Measurements from ENCODE around the gene SMCO4.

DNA sequence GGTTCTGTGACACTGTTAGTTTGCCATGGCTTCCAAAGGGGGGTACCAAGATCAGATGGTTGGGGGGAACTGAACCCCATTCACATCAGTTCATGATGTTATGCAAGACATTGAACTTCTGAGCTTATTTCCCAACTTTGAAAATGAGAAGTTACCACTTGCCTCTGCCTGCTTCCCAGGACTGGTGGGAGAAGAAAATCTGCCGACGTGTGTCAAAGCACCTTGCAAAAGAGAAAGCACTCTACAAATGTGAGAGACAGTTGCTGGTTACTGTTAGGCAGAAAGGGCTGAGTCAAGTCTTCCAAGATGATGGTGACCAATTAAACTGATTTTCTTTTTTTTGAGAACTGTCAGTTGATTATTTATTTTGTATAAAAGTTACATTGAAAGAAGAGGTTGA is 45.6 kb downstream of the SMCO4 start:
- TF ChIP-seq, protein P1, sequence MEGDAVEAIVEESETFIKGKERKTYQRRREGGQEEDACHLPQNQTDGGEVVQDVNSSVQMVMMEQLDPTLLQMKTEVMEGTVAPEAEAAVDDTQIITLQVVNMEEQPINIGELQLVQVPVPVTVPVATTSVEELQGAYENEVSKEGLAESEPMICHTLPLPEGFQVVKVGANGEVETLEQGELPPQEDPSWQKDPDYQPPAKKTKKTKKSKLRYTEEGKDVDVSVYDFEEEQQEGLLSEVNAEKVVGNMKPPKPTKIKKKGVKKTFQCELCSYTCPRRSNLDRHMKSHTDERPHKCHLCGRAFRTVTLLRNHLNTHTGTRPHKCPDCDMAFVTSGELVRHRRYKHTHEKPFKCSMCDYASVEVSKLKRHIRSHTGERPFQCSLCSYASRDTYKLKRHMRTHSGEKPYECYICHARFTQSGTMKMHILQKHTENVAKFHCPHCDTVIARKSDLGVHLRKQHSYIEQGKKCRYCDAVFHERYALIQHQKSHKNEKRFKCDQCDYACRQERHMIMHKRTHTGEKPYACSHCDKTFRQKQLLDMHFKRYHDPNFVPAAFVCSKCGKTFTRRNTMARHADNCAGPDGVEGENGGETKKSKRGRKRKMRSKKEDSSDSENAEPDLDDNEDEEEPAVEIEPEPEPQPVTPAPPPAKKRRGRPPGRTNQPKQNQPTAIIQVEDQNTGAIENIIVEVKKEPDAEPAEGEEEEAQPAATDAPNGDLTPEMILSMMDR (conservative IDR thresholded peaks at IDR 0.05; ENCODE audit: low read depth in 2 of 2), result no peak
- TF ChIP-seq POLR2AphosphoS5 (IDR thresholded peaks at IDR 0.05; ENCODE audit: low read depth), result no peak
- TF ChIP-seq EZH2 (IDR thresholded peaks at IDR 0.05; ENCODE audit: low read depth, unreplicated experiment), result no peak
- no peak for TF ChIP-seq JUNB (IDR thresholded peaks at IDR 0.05; ENCODE audit: unreplicated experiment)
- TF ChIP-seq NANOG (IDR thresholded peaks at IDR 0.05; ENCODE audit: borderline replicate concordance), result no peak
- TF ChIP-seq, protein P2, sequence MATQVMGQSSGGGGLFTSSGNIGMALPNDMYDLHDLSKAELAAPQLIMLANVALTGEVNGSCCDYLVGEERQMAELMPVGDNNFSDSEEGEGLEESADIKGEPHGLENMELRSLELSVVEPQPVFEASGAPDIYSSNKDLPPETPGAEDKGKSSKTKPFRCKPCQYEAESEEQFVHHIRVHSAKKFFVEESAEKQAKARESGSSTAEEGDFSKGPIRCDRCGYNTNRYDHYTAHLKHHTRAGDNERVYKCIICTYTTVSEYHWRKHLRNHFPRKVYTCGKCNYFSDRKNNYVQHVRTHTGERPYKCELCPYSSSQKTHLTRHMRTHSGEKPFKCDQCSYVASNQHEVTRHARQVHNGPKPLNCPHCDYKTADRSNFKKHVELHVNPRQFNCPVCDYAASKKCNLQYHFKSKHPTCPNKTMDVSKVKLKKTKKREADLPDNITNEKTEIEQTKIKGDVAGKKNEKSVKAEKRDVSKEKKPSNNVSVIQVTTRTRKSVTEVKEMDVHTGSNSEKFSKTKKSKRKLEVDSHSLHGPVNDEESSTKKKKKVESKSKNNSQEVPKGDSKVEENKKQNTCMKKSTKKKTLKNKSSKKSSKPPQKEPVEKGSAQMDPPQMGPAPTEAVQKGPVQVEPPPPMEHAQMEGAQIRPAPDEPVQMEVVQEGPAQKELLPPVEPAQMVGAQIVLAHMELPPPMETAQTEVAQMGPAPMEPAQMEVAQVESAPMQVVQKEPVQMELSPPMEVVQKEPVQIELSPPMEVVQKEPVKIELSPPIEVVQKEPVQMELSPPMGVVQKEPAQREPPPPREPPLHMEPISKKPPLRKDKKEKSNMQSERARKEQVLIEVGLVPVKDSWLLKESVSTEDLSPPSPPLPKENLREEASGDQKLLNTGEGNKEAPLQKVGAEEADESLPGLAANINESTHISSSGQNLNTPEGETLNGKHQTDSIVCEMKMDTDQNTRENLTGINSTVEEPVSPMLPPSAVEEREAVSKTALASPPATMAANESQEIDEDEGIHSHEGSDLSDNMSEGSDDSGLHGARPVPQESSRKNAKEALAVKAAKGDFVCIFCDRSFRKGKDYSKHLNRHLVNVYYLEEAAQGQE (IDR thresholded peaks at IDR 0.05; ENCODE audit: unreplicated experiment), result no peak
- TF ChIP-seq STAT1 (IDR thresholded peaks at IDR 0.05; ENCODE audit: unreplicated experiment), result no peak
- TF ChIP-seq, protein P3, sequence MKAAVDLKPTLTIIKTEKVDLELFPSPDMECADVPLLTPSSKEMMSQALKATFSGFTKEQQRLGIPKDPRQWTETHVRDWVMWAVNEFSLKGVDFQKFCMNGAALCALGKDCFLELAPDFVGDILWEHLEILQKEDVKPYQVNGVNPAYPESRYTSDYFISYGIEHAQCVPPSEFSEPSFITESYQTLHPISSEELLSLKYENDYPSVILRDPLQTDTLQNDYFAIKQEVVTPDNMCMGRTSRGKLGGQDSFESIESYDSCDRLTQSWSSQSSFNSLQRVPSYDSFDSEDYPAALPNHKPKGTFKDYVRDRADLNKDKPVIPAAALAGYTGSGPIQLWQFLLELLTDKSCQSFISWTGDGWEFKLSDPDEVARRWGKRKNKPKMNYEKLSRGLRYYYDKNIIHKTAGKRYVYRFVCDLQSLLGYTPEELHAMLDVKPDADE (IDR thresholded peaks at IDR 0.05), result no peak
- no peak for TF ChIP-seq EZH2phosphoT487 (IDR thresholded peaks at IDR 0.05; ENCODE audit: unreplicated experiment)
- TF ChIP-seq CREB1 (CRISPR knock-in tag; IDR thresholded peaks at IDR 0.05; ENCODE audit: low read depth), result no peak
- TF ChIP-seq ZNF114 (CRISPR knock-in tag; IDR thresholded peaks at IDR 0.05), result no peak

Measured in GM23338 (cell line).